Measurements from ENCODE around the gene CACNB4. TPM values are rescaled to one million over a fixed set of nuclear protein-coding genes. Genes with fewer than 3 reads are reported as not detected.

The CACNB4 gene
- total RNA-seq, 2 experiments from 2014 or later, result 0.14 to 0.20 TPM

DNA sequence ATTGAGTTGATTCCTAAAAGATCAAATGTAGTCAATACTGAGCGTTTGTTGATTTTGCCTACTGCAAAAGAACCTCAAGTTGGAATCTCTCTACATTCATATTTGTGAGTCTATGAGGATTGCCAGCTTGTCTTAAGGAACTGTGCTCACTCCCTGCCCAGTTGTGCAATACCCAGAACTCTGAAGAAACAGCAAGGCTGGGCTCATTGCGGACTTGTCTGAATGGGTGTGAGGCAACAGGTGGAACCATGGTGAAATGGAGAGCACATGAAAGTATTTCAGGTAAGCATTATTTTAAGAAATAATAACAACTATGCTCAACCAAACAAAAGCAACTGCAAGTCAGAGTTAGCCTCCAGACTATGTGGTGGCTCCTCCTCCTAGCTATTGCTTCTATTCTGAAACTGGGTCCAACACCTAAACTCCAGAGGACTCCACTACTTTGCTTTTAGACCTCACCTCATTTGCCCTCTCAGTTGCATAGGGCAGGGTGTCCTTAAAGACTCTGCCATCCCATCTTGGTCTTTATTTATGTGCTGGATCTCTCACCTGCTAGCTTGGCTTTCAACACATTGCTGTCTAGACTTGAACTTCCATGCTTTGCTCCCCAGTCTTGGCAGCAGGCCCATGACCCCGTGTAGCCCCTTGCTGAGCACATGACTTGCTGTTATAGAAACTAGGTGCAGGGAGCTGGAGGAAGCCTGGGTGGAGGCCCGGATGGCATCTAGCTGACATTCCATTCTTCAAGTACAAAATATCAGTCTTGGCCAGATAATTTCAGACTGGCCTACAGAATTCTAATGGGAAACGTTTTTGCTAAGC lies 175.8 kb downstream of the CACNB4 start:
- peak in 3 of 14 experiments; percentile 9 to 45 (median 33) for DNase-seq
- Histone ChIP-seq H3K4me1 (ENCODE audit: insufficient read depth, low read length) (peaks cover 3% of the 10 kb centered on the region), H3K27ac (ENCODE audit: low read depth in 1 of 2, low read length in 2 of 2) (no peak overlapping the region), H3K9me3 (ENCODE audit: control insufficient read depth in 1 of 2, insufficient read depth in 1 of 2, low read length in 2 of 2) (peaks cover 0 to 3% of the 10 kb centered on the region in 2 experiments), H3K27me3 (ENCODE audit: control insufficient read depth in 1 of 2, insufficient read depth in 2 of 2, low read length in 2 of 2) (peaks cover under 1 to 2% of the 10 kb centered on the region in 2 experiments), H3K36me3 (ENCODE audit: insufficient read depth, low read length) (no peaks in the 10 kb centered on the region), H3K4me3 (ENCODE audit: low read length) (no peak overlapping the region)
- ChIA-PET CTCF (no interaction called here), POLR2A (no interaction called here)
- H3K27me3 Mint-ChIP-seq, result peaks cover 6% of the 10 kb centered on the region
- ATAC-seq (ENCODE audit: poor library complexity), result no peak
- intact Hi-C loops (cut with DNase I, micrococcal nuclease), result no loop called here
- no peak overlapping the region for H3K27ac Mint-ChIP-seq
- no peaks in the 10 kb centered on the region for H3K4me1 Mint-ChIP-seq (ENCODE audit: low read depth)
- H3K36me3 Mint-ChIP-seq (ENCODE audit: low read depth), result no peaks in the 10 kb centered on the region
- H3K4me3 Mint-ChIP-seq, result no peak overlapping the region
- no peak for TF ChIP-seq CTCF (IDR thresholded peaks at IDR 0.05)
- H3K9me3 Mint-ChIP-seq, result no peaks in the 10 kb centered on the region

- Histone ChIP-seq H3K36me3 (ENCODE audit: insufficient read depth, low read length) (no peaks in the 10 kb centered on the region), H3K27ac (ENCODE audit: low read depth in 1 of 2, low read length in 2 of 2) (no peak overlapping the region), H3K27me3 (ENCODE audit: control insufficient read depth in 1 of 2, insufficient read depth in 2 of 2, low read length in 2 of 2) (peaks cover 0 to 2% of the 10 kb centered on the region in 2 experiments), H3K4me1 (ENCODE audit: insufficient read depth, low read length) (peaks cover 3% of the 10 kb centered on the region), H3K4me3 (ENCODE audit: low read length) (no peak overlapping the region), H3K9me3 (ENCODE audit: control insufficient read depth in 1 of 2, insufficient read depth in 1 of 2, low read length in 2 of 2) (peaks cover 0 to 12% of the 10 kb centered on the region in 2 experiments)
- ATAC-seq (ENCODE audit: poor library complexity), result no peak
- POLR2A ChIA-PET, result no interaction called here
- no peak overlapping the region for H3K27ac Mint-ChIP-seq
- H3K36me3 Mint-ChIP-seq (ENCODE audit: low read depth), result no peaks in the 10 kb centered on the region
- CTCF ChIA-PET, result no interaction called here
- no peaks in the 10 kb centered on the region for H3K9me3 Mint-ChIP-seq
- H3K4me1 Mint-ChIP-seq (ENCODE audit: low read depth), result no peaks in the 10 kb centered on the region
- TF ChIP-seq CTCF (IDR thresholded peaks at IDR 0.05), result no peak
- peaks cover 10% of the 10 kb centered on the region for H3K27me3 Mint-ChIP-seq
- intact Hi-C loops (cut with DNase I, micrococcal nuclease), result no loop called here
- no peak for DNase-seq
- no peak overlapping the region for H3K4me3 Mint-ChIP-seq
Measured at GRCh38 chr2:151919786-151920185, 179.1 kb downstream of the CACNB4 start.

DNA sequence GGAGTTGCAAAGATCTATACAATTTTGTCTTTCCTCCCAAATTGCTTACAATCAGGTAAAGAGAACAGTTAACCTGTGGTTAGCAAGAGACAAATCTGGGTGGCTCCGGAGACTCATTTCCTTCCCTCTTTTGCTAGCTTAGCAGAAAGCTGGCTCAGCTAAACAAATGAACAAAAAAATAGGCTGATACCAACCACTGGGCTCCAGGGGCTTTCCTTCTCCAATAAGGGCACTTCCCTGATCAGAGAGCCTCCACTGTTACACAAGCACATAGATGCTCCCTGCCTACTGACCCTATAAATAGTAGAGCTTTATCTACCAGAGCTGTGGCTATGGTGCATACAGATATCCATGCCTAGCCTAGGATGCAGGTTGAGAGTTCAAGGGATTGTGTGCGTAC lies 180.5 kb downstream of the CACNB4 start:
- no peaks in the 10 kb centered on the region for H3K36me3 Mint-ChIP-seq (ENCODE audit: low read depth)
- Histone ChIP-seq H3K36me3 (ENCODE audit: insufficient read depth, low read length) (no peaks in the 10 kb centered on the region), H3K9me3 (ENCODE audit: control insufficient read depth in 1 of 2, insufficient read depth in 1 of 2, low read length in 2 of 2) (peaks cover 0 to 11% of the 10 kb centered on the region in 2 experiments), H3K4me1 (ENCODE audit: insufficient read depth, low read length) (peaks cover 3% of the 10 kb centered on the region), H3K4me3 (ENCODE audit: low read length) (no peak overlapping the region), H3K27ac (ENCODE audit: low read depth in 1 of 2, low read length in 2 of 2) (no peak overlapping the region), H3K27me3 (ENCODE audit: control insufficient read depth in 1 of 2, insufficient read depth in 2 of 2, low read length in 2 of 2) (peaks cover 0 to 6% of the 10 kb centered on the region in 2 experiments)
- POLR2A ChIA-PET, result no interaction called here
- no peaks in the 10 kb centered on the region for H3K4me1 Mint-ChIP-seq (ENCODE audit: low read depth)
- peaks cover 23% of the 10 kb centered on the region for H3K27me3 Mint-ChIP-seq
- CTCF ChIA-PET, result no interaction called here
- TF ChIP-seq CTCF (IDR thresholded peaks at IDR 0.05), result no peak
- no peak overlapping the region for H3K27ac Mint-ChIP-seq
- ATAC-seq (ENCODE audit: poor library complexity), result no peak
- intact Hi-C loops (cut with DNase I, micrococcal nuclease), result no loop called here
- no peaks in the 10 kb centered on the region for H3K9me3 Mint-ChIP-seq
- peak in 3 of 14 experiments; percentile 23 to 27 (median 24) for DNase-seq
- H3K4me3 Mint-ChIP-seq, result no peak overlapping the region

Measured in CD4-positive, alpha-beta T cell (primary cell).